GM18867 (cell line): Measurements from ENCODE around the gene TBC1D5.
"Not testable (repeated sequence)": the region's sequence is repeated elsewhere in the genome, so short reads cannot be mapped to it uniquely, and the experiment has no call there.

Experiments
- ATAC-seq: cut with Tn5 transposase; IDR thresholded peaks from one replicate; pipeline ENCODE4 v1.9.1; 2021; ENCODE audit warnings: mild to moderate bottlenecking, moderate library complexity; ENCODE audit not compliant: unreplicated experiment

Gene TBC1D5

GRCh38 chr3:17153209-17153608 lies 589.2 kb downstream of the TBC1D5 start:
- ATAC-seq, result no peak

- peak; percentile 98 for ATAC-seq
These were observed 590.6 kb downstream of the TBC1D5 start for GRCh38 chr3:17151598-17152373.

GRCh38 chr3:17149076-17149475 lies 593.4 kb downstream of the TBC1D5 start:
- ATAC-seq, result no peak

GRCh38 chr3:17144665-17144993 lies 597.8 kb downstream of the TBC1D5 start:
- no peak for ATAC-seq

- ATAC-seq, result no peak
These were observed 598.4 kb downstream of the TBC1D5 start for GRCh38 chr3:17143893-17144664.

- no peak for ATAC-seq
These were observed 599.9 kb downstream of the TBC1D5 start for GRCh38 chr3:17142516-17142915.

GRCh38 chr3:17141699-17142098 lies 600.7 kb downstream of the TBC1D5 start:
- ATAC-seq, result no peak

GRCh38 chr3:17140670-17141505 lies 601.5 kb downstream of the TBC1D5 start:
- no peak for ATAC-seq

- no peak for ATAC-seq
These were observed 604.0 kb downstream of the TBC1D5 start for GRCh38 chr3:17138246-17139039.

GRCh38 chr3:17137321-17137826 lies 605.1 kb downstream of the TBC1D5 start:
- ATAC-seq, result no peak

- ATAC-seq, result no peak
These were observed 606.2 kb downstream of the TBC1D5 start for GRCh38 chr3:17136136-17136721.

GRCh38 chr3:17135696-17136095 lies 606.7 kb downstream of the TBC1D5 start:
- ATAC-seq, result no peak

- ATAC-seq, result no peak
These were observed 608.5 kb downstream of the TBC1D5 start for GRCh38 chr3:17133632-17134545.

- ATAC-seq, result no peak
These were observed 609.9 kb downstream of the TBC1D5 start for GRCh38 chr3:17132286-17133115.

GRCh38 chr3:17130956-17131355 lies 611.5 kb downstream of the TBC1D5 start:
- no peak for ATAC-seq

- ATAC-seq, result no peak
These were observed 612.9 kb downstream of the TBC1D5 start for GRCh38 chr3:17129556-17129955.

GRCh38 chr3:17128671-17129070 lies 613.8 kb downstream of the TBC1D5 start:
- not testable (repeated sequence) for ATAC-seq
